A549 (cell line): ENCODE measurements around the gene PTP4A2. TPM values are rescaled to one million over a fixed set of nuclear protein-coding genes. Genes with fewer than 3 reads are reported as not detected.

Experiments
- ATAC-seq, 2 experiments: fragments of 200-7000 bp in 1 of 2; fragments of >200 bp in 1 of 2; cut with Nextera tagmentation in 1 of 2; cut with Tn5 transposase in 1 of 2; 3 replicates each; pipeline versions ENCODE4 v1.8.0 to v1.9.1; 2018 to 2020; ENCODE audit warnings: mild to moderate bottlenecking in 1 of 2, moderate library complexity in 1 of 2
- CTCF ChIA-PET: fragments of 300-600 bp; sonication (Branson Sonifier 250); formaldehyde crosslinking; extraction: SDS; loops from one replicate; lab custom pipeline; 2021; ENCODE audit warnings: antibody characterized with exemption, inconsistent platforms; lab: Yijun Ruan, JAX
- POLR2A ChIA-PET: fragments of 350-600 bp; formaldehyde crosslinking; extraction: SDS; loops from one replicate; lab custom pipeline; 2021; ENCODE audit warnings: antibody characterized with exemption, inconsistent platforms; lab: Yijun Ruan, JAX
- DNase-seq, 2 experiments: peaks; one replicate each; pipeline versions ENCODE4 v3.0.0 to v3.0.0-alpha.2; 2011 to 2016; ENCODE audit warnings: low read depth in 1 of 2, low spot score in 1 of 2
- FAIRE-seq: peaks from 2 replicates; lab custom pipeline; 2011; peaks lifted over from hg19 to GRCh38; lab: Jason Lieb, UNC
- H3K27ac ChIP-seq, 2 experiments: fragments of >200 bp; sonication (Bioruptor Twin); formaldehyde crosslinking; 3 replicates each; pipeline ENCODE4 v1.5.1; 2016 to 2017
- H3K4me1 ChIP-seq: fragments of >200 bp; sonication (Bioruptor Twin); formaldehyde crosslinking; 3 replicates; pipeline ENCODE4 v1.6.1; 2016
- H3K4me2 ChIP-seq: fragments of >200 bp; sonication (Bioruptor Twin); formaldehyde crosslinking; 3 replicates; pipeline ENCODE4 v1.6.1; 2016
- H3K4me3 ChIP-seq: fragments of >200 bp; sonication (Bioruptor Twin); formaldehyde crosslinking; 3 replicates; pipeline ENCODE4 v1.5.1; 2016
- H3K9me3 ChIP-seq: fragments of >200 bp; sonication (Bioruptor Twin); formaldehyde crosslinking; 3 replicates; pipeline ENCODE4 v1.6.1; 2016
- ATOH8 ChIP-seq: fragments of 250-450 bp; sonication (Bioruptor Pico); IDR thresholded peaks from 2 replicates; pipeline ENCODE4 v1.5.0; 2020; ENCODE audit warnings: low read depth, mild to moderate bottlenecking, moderate library complexity
- BHLHE40 ChIP-seq: IDR thresholded peaks from 2 replicates; pipeline ENCODE4 v1.6.1; 2012; ENCODE audit warnings: low read depth, low read length, inconsistent platforms
- CTCF ChIP-seq: fragments of >200 bp; sonication (Bioruptor Twin); formaldehyde crosslinking; IDR thresholded peaks from 3 replicates; pipeline ENCODE4 v1.5.1; 2016
- ELK1 ChIP-seq: fragments of 150-350 bp; IDR thresholded peaks from 2 replicates; pipeline ENCODE4 v1.6.1; 2014; ENCODE audit warnings: low read depth, mild to moderate bottlenecking, low read length
- EP300 ChIP-seq, 2 experiments: fragments of >200 bp; sonication (Bioruptor Twin); formaldehyde crosslinking; IDR thresholded peaks; 2 replicates in 1 of 2; 3 replicates in 1 of 2; pipeline ENCODE4 v1.6.1; 2016 to 2017
- FOSB ChIP-seq: fragments of 250-450 bp; sonication (Bioruptor Pico); IDR thresholded peaks from 2 replicates; pipeline ENCODE4 v1.5.0; 2020; ENCODE audit warnings: mild to moderate bottlenecking, moderate library complexity
- FOSL2 ChIP-seq, 2 experiments: fragments of 450-650 bp in 1 of 2; fragments of >200 bp in 1 of 2; sonication (Bioruptor Twin) in 1 of 2; formaldehyde crosslinking; IDR thresholded peaks; 2 replicates each; pipeline versions ENCODE4 v1.5.0 to v1.6.1; 2016 to 2020; ENCODE audit warnings: mild to moderate bottlenecking in 1 of 2, moderate library complexity in 1 of 2
- GATA3 ChIP-seq: IDR thresholded peaks from 2 replicates; pipeline ENCODE4 v1.6.1; 2012; ENCODE audit warnings: borderline replicate concordance
- HDAC2 ChIP-seq: fragments of 200-600 bp; sonication (generic); IDR thresholded peaks from 2 replicates; pipeline ENCODE4 v1.6.1; 2016
- HES2 ChIP-seq: fragments of >200 bp; sonication (Bioruptor Twin); formaldehyde crosslinking; IDR thresholded peaks from 2 replicates; pipeline ENCODE4 v1.6.1; 2016
- HEYL ChIP-seq: fragments of 250-450 bp; sonication (Bioruptor Pico); IDR thresholded peaks from 2 replicates; pipeline ENCODE4 v1.8.0; 2021; ENCODE audit warnings: mild to moderate bottlenecking, moderate library complexity
- HOXA7 ChIP-seq: fragments of 250-450 bp; sonication (Bioruptor Pico); IDR thresholded peaks from 2 replicates; pipeline ENCODE4 v1.5.0; 2020; ENCODE audit warnings: mild to moderate bottlenecking, moderate library complexity
- HOXB13 ChIP-seq: fragments of 250-450 bp; sonication (Bioruptor Pico); IDR thresholded peaks from 2 replicates; pipeline ENCODE4 v1.5.0; 2020; ENCODE audit warnings: low read depth, mild to moderate bottlenecking, moderate library complexity
- HOXB5 ChIP-seq: fragments of 250-450 bp; sonication (Bioruptor Pico); IDR thresholded peaks from 2 replicates; pipeline ENCODE4 v1.5.0; 2020; ENCODE audit warnings: mild to moderate bottlenecking, moderate library complexity
- JUN ChIP-seq, 2 experiments: fragments of >200 bp; sonication (Bioruptor Twin); formaldehyde crosslinking; IDR thresholded peaks; 2 replicates in 1 of 2; 3 replicates in 1 of 2; pipeline ENCODE4 v1.6.1; 2016 to 2017
- MAFK ChIP-seq: fragments of 450-650 bp; IDR thresholded peaks from 2 replicates; pipeline ENCODE4 v1.6.1; 2014; ENCODE audit not compliant: partially characterized antibody
- MAX ChIP-seq: IDR thresholded peaks from 2 replicates; pipeline ENCODE4 v1.6.1; 2012
- MAZ ChIP-seq: fragments of 150-350 bp; IDR thresholded peaks from 2 replicates; pipeline ENCODE4 v1.6.1; 2014; ENCODE audit warnings: antibody characterized with exemption, low read depth, low read length, borderline replicate concordance
- MYC ChIP-seq: IDR thresholded peaks from 2 replicates; pipeline ENCODE4 v1.6.1; 2012; ENCODE audit warnings: mild to moderate bottlenecking, inconsistent platforms, low read length, improper control_type of control experiment, borderline replicate concordance
- NFE2L2 ChIP-seq: fragments of 150-350 bp; conservative IDR thresholded peaks from 2 replicates; pipeline ENCODE4 v1.6.1; 2014; ENCODE audit warnings: low read length
- NPAS2 ChIP-seq: fragments of 250-450 bp; sonication (Bioruptor Pico); IDR thresholded peaks from 2 replicates; pipeline ENCODE4 v1.8.0; 2022; ENCODE audit warnings: mild to moderate bottlenecking, moderate library complexity, borderline replicate concordance
- PBX3 ChIP-seq: IDR thresholded peaks from 2 replicates; pipeline ENCODE4 v1.6.1; 2012
- PHF8 ChIP-seq: fragments of 200-600 bp; sonication (generic); IDR thresholded peaks from 2 replicates; pipeline ENCODE4 v1.6.1; 2016; ENCODE audit warnings: low read depth, mild to moderate bottlenecking, antibody characterized with exemption, moderate library complexity, borderline replicate concordance
- POLR2A ChIP-seq: IDR thresholded peaks from 2 replicates; pipeline ENCODE4 v1.6.1; 2012; ENCODE audit warnings: mild to moderate bottlenecking, low read length
- RAD21 ChIP-seq, 2 experiments: fragments of >200 bp in 1 of 2; sonication (Bioruptor Twin) in 1 of 2; formaldehyde crosslinking in 1 of 2; IDR thresholded peaks in 1 of 2; conservative IDR thresholded peaks in 1 of 2; 2 replicates in 1 of 2; 3 replicates in 1 of 2; pipeline ENCODE4 v1.6.1; 2012 to 2018; ENCODE audit warnings: inconsistent platforms in 1 of 2
- RARB ChIP-seq: fragments of 250-450 bp; sonication (Bioruptor Pico); IDR thresholded peaks from 2 replicates; pipeline ENCODE4 v1.8.0; 2021; ENCODE audit warnings: mild to moderate bottlenecking, moderate library complexity
- RCOR1 ChIP-seq: fragments of 150-350 bp; IDR thresholded peaks from 2 replicates; pipeline ENCODE4 v1.6.1; 2014; ENCODE audit warnings: antibody characterized with exemption, low read length, low read depth
- RFX5 ChIP-seq: fragments of 450-650 bp; IDR thresholded peaks from 2 replicates; pipeline ENCODE4 v1.7.1; 2014; ENCODE audit warnings: antibody characterized with exemption, mild to moderate bottlenecking, moderate library complexity
- SMC3 ChIP-seq: fragments of >200 bp; sonication (Bioruptor Twin); formaldehyde crosslinking; IDR thresholded peaks from 3 replicates; pipeline ENCODE4 v1.6.1; 2018; ENCODE audit warnings: inconsistent platforms
- TFCP2L1 ChIP-seq: fragments of 250-450 bp; sonication (Bioruptor Pico); IDR thresholded peaks from 2 replicates; pipeline ENCODE4 v1.5.0; 2021; ENCODE audit warnings: mild to moderate bottlenecking
- USF2 ChIP-seq: fragments of 450-650 bp; IDR thresholded peaks from 2 replicates; pipeline ENCODE4 v1.6.1; 2014; ENCODE audit warnings: antibody characterized with exemption
- ZNF302 ChIP-seq: fragments of 250-450 bp; sonication (Bioruptor Pico); IDR thresholded peaks from 2 replicates; pipeline ENCODE4 v1.9.0; 2021; ENCODE audit warnings: inconsistent platforms, mild to moderate bottlenecking, moderate library complexity
- ZSCAN20 ChIP-seq: fragments of 250-450 bp; sonication (Bioruptor Pico); IDR thresholded peaks from 2 replicates; pipeline ENCODE4 v1.8.0; 2022; ENCODE audit warnings: mild to moderate bottlenecking, moderate library complexity
- WGBS: methylation state at CpG from one replicate; pipeline ENCODE4 v1.1.6; 2017; ENCODE audit errors: missing lambda C conversion rate; 5-methylcytosine and 5-hydroxymethylcytosine counted together
- polyA plus RNA-seq, 4 experiments: library from polyadenylated mRNA; depleted of rRNA in 3 of 4; stranded (reverse); fragments of >200 nt; fragmentation: RNase III in 1 of 4; extraction: RNeasy Plus Mini Kit Qiagen cat#74134 plus additional on column Dnase treatment in 1 of 4; gene quantifications; 2 replicates in 3 of 4; 3 replicates in 1 of 4; pipeline ENCODE4 v1.2.3, GENCODE V29; 2011 to 2017

PTP4A2 gene
- polyA plus RNA-seq, 2 of the 4 experiments (the other 2 are of a cell fraction), result 234 to 563 TPM

GRCh38 chr1:31944205-31945089 is 6.3 kb upstream of the PTP4A2 start:
- Histone ChIP-seq H3K4me1 (peaks cover 52% of the 10 kb centered on the region), H3K27ac (peak overlapping the region; percentile 99), H3K4me2 (peak overlapping the region; percentile 95), H3K4me3 (peak overlapping the region; percentile 44), H3K9me3 (no peaks in the 10 kb centered on the region)
- ATAC-seq, result peak; percentile 90 to 92
- peak; percentile 77 to 97 for DNase-seq
- FAIRE-seq, result no peak
- ChIA-PET CTCF (interaction anchor here (0.6 to 24.5 kb wide), 4 partner anchors 13 to 129 kb away, joined by 3 to 518 read pairs (median 4); partner anchors contain the start of gene SPOCD1), POLR2A (interaction anchor here (1.1 to 4.6 kb wide), 8 partner anchors 10 to 129 kb away, joined by 3 to 110 read pairs (median 6); partner anchors contain the start of genes KHDRBS1 and SPOCD1)
- 7% methylated on average over 14 of the region's 56 CpGs for WGBS
- TF ChIP-seq TFCP2L1 (CRISPR knock-in tag) (no peak), CTCF (no peak), PHF8 (peak; percentile 16; the same call in 1 of the 2 replicates), HOXA7 (CRISPR knock-in tag) (peak; percentile 68; the same call in 1 of the 2 replicates), PBX3 (peak; percentile 77), MAX (peak; percentile 93), RARB (CRISPR knock-in tag) (peak; percentile 27; the same call in 1 of the 2 replicates), ZNF302 (CRISPR knock-in tag) (peak; percentile 66; the same call in 1 of the 2 replicates), EP300 (IDR thresholded peaks at IDR 0.05) (peak; percentile 32 to 69; a peak in 2 of 5 replicates), MAZ (0 out of 2 replicates have a peak, but pooled peaks have one; percentile 36), NPAS2 (CRISPR knock-in tag) (peak; percentile 45; the same call in 1 of the 2 replicates), HOXB13 (peak; percentile 37; the same call in 1 of the 2 replicates), JUN (IDR thresholded peaks at IDR 0.05) (peak in 1 of 2 experiments; percentile 94; a peak in 4 of 5 replicates), MAFK (peak; percentile 37), RFX5 (no peak), HDAC2 (no peak), POLR2A (peak; percentile 35; the same call in 1 of the 2 replicates), SMC3 (peak; percentile 38; the same call in 2 of the 3 replicates), HES2 (no peak), HOXB5 (peak; percentile 82), ZSCAN20 (CRISPR knock-in tag) (0 out of 2 replicates have a peak, but pooled peaks have one; percentile 47), BHLHE40 (0 out of 2 replicates have a peak, but pooled peaks have one; percentile 12), HEYL (0 out of 2 replicates have a peak, but pooled peaks have one; percentile 31), ELK1 (no peak), MYC (peak; percentile 59; the same call in 1 of the 2 replicates), FOSB (CRISPR knock-in tag) (0 out of 2 replicates have a peak, but pooled peaks have one; percentile 41), USF2 (0 out of 2 replicates have a peak, but pooled peaks have one; percentile 21), RCOR1 (no peak), NFE2L2 (peak; percentile 33; the same call in 1 of the 2 replicates), FOSL2 (IDR thresholded peaks at IDR 0.05) (no peak), FOSL2 (CRISPR knock-in tag; IDR thresholded peaks at IDR 0.05) (peak; percentile 37), GATA3 (peak; percentile 62), RAD21 (conservative IDR thresholded peaks at IDR 0.05 in 1 of 2, IDR thresholded peaks at IDR 0.05 in 1 of 2) (no peak; a peak in 1 of 5 replicates), ATOH8 (CRISPR knock-in tag) (peak; percentile 72)
